ENCODE data around the gene SDC3. TPM values are rescaled to one million over a fixed set of nuclear protein-coding genes. Genes with fewer than 3 reads are reported as not detected.
A peak's percentile ranks its signal among the peaks of the same experiment; 100 is the strongest.

SDC3 gene
- total RNA-seq, 1 donor from 2014 or later, result 26.0 TPM

DNA sequence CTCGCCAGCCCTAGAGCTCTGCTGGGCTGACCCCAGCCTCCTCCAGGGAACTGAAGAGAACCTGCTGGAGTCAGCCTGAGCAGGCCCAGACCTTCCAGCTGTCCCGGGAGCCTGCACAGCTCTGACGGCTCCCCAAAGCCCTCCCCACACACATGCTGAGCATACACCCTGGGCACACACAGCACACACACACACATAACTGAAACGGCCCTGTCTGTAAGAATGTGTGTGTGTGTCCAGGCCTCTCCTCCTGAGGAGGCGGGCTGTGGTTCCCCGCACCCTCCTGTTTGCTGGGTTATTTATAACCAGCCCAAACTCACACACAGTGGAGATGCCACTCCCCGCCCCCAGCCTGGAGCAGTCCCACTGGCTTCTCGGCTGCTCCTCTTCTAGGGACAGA is 20.2 kb downstream of the SDC3 start:
- peak; percentile 89 for DNase-seq

DNA sequence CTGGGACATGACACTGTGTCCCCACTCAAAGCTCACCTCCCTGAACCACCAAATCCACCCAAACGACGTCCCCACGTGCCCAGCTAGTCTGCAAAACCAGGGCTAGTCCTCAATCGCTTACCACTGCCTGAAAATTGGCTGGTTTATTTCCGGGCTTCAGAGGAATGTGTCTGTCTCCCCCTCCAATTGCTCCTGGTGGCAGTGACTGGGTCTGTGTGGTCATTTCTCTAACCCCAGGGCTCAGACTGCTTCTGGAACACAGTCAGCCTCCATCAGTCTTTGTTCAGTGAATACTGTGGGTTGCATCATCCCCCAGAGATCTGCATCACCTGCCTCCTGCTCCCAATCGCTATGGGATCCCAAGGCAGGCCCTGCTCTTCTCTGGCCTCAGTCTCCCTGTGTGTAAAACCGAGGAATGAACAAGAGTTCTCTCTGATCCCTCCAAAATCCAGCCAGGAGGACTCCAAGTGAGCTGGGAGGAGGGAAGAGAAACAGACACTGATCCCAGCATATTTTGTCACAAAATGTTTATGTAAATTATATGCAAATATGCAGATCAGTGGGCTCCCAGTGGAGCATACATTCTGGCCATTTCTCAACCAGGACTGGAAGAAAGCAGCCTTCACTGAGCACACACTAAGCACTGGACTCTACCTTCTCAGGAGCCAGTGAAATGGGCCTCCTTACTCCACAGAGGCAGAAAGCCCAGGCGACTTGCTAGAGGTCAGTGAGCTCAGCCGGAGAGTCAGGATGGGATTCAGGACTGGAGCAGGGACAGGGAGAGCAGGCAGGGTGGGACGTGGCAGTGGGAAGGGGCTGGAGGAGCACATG is 20.9 kb downstream of the SDC3 start:
- DNase-seq, result no peak

DNA sequence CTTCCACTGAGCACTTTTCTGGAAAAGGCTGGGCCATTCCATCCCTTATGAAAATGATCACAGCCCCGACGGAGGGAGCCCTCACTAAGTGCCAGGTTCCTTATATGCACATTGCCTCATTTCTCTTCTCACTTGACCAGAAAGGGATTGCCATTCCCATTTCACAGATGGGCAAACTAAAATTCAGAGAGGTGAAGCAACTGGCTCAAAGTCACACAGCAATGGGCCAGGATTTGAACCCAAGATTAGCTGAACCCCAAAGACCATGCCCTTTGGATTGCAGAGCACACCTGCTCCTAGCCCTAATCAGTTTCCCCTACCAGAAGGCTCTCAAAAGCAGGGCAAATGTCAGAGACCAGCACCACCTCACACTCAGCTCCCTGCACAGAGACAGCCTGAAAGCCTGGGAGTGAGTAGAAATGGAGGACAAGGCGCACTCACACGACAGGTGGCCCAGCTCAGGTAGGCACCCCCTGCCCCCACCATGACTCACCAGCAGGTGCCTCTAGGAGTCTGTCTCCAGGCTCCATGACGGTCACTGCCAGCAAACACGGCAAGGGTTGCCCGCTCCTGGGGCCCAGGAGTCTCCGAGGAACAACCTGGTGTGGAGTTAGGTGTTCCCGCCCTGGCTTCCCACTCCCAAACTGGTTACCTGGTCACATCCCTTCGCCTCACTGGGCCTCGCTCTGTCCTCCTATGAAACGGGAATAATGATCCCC is 21.7 kb downstream of the SDC3 start:
- no peak for DNase-seq

DNA sequence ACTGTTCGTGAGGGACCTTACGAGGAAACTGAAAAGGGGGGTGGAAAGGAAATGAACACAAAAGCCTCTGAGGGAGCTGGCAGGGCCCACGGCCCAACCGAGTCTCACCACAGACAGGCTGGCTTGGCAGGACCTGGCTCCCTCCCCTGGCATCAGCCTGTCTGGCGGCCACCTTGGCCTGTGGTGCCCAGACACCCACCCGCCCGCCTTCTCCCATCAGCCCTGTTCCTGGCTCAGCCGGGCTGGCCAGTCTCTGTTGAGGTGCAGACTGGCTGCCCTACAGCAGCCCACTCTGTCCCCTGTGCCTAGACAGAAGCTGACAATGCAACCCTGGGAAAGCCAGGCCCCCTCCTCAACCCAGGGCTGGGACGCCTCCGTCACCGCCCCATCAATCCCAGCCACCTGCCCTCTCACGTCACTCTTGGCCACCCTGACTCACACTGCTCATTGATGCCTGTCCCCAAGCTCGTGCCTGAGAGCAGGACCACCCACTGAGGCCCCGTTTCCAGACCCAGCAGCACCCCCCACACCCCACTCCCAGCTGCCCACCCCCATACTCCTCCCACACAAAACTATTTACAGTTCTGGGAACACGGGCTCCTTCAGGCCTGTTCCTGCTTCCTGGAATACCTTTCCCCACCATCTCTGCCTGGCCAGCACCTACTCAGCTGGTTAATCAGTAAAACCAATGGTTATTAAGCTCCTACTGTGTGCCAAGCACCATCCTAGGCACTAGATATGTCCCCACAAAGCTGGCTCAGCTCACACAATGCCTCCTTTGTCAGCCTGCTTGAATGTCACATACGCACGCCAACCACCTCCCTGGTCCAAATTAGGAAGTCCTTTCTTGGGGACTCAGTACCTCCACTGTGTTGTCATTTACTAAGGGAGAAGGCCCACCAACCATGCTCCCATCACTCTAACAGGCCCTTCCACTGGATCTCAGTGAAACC is 22.7 kb downstream of the SDC3 start:
- peak; percentile 87 for DNase-seq

DNA sequence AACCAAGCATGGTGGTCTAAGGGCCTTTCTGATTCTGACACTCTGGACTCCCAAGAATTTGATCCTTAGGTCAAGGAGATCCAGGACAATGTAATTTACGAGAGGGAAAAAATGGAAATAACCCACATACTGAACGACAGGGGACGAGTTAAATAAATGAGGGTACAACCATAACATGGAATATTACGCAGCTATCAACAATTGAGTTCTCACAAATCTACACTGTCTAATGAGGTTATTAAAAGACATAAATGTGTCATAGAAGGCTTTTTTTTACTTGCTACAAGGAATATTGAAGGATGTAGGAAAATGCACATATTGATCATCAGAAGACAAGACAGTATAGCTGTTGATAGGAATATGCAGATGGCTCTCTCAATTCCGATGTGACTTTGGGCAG is 23.8 kb downstream of the SDC3 start:
- no peak for DNase-seq

DNA sequence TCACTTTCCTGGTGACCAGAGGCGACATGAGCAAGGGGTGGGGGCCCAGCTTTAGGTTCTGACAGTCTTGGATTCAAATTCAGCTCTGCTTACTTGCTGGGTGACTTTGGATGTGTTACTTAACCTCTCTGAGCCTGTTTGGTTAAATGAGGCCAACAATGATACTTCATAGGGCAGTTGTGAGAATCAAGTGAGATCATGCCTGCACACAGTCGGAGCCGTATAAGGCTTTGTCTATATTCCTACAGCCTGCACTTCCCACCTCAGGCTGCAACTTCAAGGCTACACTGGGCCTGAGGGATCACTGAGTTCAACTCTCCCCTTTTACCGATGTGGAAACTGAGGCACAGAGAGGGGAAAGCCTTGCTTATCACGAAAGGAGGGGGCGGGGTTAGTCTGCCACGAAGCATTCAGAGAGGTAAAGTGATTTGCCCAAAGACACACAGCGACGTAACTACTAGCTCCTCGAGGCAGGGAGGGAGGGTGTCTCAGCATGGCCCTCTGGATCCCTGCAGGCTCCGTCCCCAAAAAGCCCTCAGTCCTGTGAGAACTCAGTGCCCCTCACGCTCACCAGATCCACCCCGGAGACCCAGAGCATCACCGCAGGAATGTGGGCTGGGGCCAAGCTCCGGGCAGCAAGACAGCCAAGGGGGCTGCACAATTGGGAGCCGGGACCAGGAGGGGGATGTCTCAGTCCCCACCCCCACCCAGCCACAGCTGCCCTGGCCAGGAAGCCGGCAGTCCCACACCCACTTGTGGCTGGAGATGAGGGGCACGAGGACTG is 25.0 kb downstream of the SDC3 start:
- peak; percentile 79 for DNase-seq

DNA sequence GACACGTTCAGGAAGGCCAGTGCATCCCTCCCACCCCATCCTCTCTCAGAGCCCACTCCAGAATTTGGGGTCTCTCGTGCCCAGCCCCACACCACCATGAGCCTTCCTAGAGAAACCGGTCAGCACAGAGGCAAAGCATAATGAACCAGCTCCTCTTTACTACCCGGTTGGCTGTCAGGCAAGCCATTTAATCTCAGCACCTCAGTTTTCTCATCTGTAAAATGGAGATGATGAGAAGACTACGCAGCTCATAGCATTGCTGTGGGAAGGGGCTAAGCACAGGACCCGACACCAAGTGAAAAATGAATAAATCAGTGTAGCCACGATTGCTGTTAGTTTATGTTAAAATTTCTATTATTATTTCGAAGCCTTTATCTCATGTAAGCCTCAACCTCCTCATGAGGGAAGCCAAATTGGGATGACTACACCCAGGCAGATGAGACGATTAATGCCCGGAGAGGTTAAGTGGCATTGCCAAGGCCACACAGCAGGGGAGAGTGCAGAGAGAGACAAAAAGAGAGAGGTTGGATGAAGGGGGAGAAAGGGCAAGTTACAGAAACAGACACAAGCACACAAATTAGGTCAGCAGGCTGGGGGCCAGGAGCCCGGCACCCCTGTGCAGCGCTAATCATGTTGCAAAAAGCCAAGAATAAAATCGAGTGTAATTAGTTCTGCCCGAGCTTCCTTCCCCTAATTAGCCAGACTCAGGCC is 25.7 kb downstream of the SDC3 start:
- no peak for DNase-seq

DNA sequence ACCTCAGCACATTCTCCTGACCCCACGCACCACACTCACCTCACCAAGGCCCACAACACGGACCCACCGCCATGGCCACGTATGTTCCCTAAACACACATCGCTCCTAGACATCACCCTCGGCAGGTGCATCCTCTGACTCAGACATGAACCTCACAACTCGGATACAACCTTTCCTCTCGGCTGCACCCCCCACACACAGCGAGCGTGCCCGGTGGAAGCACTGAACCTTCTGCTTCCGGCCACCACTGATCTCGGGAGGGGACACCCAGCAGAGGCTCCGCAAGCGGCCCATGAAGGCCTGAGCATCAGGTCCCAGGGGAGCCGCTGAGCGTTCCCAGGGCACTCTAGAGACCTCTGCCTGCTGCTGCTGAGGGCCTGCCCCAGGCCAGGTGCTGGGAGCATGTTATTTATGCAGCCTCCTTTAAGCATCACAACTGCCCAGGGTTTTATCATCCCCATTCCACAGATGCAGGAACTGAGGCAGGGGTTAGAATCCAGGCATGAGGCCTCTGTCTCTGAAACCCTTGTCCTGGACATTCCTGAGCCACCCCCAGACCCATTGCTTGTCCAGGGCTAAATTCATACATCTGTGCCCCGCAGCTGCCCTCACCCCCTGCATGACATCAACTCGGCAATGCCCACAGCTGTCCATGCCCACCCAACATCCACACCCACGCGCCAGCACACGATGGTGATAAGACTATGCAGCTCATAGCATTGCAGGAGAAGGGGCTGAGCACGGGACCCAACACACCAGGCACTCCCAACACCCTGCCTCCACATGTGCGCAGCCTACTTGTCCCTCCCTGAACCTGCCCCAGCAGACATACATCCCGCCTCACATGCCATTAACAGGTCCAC is 27.0 kb downstream of the SDC3 start:
- DNase-seq, result no peak

DNA sequence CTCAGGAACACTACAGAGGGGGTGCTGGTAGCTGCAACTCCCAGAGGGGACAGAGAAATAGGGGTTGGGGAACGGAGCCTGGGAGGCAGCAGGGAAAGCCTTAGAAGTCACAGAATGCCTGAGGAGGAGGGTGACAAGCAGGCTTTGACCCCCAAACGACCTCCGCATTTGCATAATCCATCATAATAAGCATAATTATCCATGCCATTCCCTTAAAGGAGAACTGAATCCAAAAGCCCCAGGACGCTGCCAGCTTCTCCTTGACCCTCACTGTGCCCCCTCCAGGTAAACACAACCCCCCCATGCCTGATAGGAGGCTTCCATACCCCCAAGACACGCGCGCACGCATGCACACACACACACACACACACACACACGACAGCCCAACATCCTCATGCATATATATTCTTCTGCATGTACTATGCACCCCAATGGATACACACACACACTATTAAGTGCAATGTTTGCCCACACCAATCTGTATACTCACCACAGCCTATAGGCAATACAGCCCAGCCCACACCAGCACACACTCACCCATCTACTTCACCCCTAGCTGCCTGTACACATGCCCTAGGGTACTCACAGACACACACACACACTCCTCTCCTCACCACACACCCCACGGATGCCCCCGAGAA is 27.8 kb downstream of the SDC3 start:
- no peak for DNase-seq

DNA sequence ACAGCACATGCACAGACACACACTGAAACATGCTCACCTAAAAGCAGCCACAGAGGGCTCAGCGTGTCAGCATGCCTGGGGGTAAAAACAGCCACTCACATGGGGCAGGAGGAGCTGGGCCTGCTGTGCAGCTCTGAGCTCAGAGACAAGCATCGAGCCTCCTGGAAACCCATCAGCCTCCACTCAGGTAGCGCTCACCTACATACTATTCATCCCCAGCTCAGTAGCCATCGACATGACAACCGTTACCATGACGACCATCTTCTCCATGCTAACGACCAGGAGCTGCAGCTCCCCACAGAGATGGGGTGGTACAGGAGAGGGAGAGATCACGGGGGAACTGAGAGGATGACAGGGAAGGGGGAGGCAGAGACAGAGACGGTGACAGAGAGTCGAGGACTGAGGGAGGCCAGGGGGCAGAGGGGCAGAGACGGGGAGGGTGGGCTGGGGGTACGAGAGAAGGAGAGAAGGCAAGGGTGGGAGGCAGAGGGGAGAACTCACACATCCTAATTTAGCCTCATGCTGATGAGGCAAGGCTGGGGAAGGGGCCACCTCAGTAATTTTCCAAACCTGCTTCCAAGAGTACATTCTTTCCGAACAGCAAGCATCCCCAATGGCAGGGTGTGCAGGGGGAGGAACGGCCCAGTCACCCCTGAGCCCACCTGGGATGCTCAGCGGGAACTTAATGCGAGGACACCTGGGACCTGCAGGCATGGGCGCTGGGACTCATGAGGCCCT is 28.4 kb downstream of the SDC3 start:
- DNase-seq, result peak; percentile 72

DNA sequence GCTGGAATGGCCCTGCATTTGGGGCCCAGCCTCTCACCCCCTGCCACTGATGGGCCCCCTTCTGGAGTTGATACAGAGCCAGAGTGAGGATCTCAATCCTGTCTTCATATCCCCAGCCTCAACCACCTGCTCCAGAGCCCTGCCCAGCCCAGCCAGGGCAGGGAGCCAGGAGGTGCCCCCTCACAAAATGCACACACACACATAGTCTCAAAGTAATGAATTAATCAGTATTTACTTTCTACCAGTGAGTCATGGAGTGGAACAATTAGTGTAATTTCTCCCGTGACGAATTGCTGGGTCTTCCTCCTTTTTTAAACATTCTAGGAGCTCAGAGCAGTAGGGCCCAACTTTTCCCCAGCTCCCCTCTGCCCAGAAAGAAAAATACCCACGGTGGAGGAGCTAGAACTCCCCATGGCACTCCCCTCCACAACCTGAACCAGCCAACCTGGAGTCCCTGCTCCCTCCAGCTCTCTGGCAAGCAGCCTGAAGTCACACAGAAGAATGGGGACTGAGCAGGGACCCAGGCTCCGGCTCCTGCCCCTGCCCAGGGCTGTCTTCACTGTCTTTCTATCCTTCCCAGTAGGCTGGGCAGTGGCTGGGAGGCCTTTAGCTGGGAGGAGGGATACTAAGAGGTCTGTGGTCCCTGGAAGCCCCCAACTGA is 29.3 kb downstream of the SDC3 start:
- peak; percentile 81 for DNase-seq

DNA sequence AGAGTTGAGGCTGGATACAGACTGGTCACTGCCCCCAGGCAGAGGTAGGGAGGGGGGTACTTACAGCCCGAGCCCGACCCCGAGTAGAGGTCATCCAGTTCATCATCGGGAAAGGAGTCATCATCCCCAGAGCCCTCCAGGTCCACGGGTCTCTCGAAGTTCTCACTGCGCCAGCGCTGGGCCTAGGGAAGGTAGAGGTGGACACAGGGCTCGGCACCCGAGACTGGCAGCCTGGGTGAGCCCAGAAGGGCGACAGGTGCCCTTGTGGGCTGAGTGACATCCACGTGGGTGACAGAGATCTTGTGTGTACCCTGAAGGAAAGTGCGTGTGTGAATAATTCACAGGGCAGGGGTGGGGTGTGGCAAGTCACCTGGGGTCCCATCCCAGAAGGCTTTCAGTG is 30.0 kb downstream of the SDC3 start:
- DNase-seq, result no peak

DNA sequence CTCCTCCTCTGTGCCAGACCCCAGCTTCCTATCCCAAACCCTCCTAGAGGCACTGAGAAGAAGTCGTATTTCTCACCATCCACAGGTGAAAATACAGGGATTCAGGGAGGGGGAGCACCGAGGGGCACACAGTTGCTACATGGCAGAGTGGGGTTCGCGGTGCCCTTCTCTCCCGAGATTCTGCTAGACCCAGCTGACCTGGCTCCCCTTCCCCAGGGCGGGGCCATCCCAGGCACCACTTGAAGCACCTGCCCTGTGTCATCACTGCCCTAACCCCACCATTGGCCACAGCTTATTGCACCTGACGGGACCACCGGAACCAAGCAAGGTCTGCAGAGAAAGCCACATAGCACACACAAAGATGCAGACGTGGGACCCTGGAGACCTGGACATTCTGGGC is 30.5 kb downstream of the SDC3 start:
- DNase-seq, result no peak

DNA sequence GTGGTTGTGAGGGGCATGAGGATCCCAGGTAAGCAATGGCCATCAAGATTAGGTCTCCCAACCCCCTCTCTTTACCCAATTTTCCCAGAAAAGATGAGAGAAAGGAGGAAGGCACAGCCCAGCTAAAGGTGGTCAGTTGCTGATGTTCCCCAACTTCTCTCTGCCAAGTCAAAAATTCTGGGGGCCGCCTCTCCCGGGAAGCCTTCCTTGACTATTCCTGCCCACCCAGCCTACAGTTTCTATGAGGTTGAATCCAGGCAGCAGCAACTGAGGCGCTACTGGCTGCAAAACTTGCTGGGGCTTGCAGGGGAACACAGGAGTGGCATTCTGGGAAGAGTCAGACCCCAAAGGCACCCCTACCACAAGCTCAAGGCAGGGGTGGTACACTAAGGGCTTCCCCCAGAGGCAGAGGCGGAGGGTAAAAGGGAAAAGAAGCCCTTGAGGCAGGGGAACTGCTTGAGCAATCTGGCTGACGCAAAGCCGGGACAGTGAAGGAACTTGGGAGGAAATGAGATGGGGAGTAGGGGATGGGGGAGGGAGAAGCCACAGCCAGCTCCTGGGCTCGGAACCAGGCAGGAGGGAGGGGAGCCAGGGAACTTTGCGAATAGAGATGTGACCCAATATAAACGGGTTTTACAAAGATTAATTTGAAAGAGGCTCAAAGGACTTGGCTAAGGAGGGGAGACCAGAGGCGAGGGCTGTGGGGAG is 31.2 kb downstream of the SDC3 start:
- peak; percentile 66 for DNase-seq

DNA sequence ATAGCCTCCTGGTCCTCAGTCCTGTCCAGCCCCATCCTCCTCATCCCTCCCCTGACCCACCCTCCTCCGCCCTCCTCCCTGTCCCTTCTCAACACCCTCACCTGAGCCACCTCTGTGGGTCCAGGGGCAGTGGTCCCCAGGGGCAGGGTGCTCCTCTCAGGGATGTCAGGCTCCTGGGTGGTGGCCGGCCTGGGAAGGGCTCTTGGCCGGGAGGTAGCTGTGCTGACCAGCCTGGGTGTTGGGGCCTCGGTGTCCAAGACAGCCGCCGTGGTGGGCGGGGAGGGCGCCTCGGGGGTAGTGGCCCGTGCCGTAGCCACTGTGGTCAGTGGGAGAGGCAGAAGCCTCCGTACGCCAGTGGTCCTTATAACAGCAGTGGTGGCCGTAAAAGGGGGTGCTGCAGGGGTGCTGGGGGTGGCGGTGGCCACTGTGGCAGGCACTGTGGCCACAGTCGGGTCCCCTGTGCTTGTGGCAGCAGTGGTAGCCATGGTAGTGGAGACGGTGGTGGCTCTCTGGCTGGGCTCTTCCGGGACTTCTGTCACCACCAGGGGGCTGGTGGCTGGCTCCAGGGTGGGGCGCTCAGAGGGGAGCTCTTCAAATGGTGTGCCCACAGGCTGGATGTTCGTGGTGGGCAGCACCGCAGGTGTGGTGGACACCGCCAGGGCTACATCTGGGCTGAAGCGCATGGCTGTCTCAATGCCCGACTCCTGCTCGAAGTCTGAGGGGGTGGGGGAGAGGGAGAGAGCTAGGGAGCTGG is 31.9 kb downstream of the SDC3 start:
- no peak for DNase-seq

DNA sequence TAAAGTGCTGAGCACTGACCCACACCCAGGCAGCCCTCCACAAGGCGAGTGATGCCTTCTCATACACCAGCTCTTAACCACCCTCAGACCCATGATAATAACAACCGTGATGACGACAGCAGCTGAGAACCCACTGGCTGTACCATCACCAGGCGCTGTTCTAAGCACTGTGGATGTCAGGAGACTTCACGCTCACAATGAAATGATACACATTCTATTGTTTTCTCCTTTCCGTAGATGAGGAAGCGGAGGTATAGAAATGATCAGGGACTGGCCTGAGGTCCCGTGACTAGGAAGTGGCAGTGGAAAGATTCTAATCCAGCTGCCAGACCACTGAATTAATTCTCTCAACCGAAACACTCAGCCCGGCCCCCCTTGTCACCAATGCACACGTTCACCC is 32.6 kb downstream of the SDC3 start:
- no peak for DNase-seq

DNA sequence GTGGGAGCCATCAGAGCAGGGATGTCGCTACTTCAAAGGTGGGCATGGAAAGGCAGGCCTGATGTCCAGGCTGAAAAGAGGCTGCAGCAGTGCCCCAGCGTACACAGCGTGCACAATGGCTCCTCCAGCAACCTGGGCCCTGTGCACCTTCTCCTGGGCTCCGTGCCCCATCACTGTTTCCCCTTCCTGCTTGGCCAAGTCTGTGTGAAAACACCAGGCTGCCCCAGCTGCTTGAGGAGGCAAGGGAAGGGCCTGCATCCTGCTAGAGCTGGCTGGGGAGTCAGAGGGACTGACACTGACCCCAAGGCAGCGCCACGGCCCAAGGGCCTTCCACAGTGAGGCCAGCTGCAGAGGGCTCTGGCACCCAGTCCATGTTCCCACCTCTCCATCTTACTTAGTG is 33.4 kb downstream of the SDC3 start:
- no peak for DNase-seq

Measured in tongue (tissue), 2 donors.